Smooth muscle cell (in vitro differentiated cells): ENCODE data around the gene CCDC186. TPM values are rescaled to one million over a fixed set of nuclear protein-coding genes. Genes with fewer than 3 reads are reported as not detected.

Experiments used
- DNase-seq: peaks from one replicate; lab custom pipeline; 2025; ENCODE audit not compliant: unreplicated experiment; lab: John Stamatoyannopoulos, UW
- H2AFZ ChIP-seq: fragments of 200-600 bp; sonication (generic); 2 replicates; pipeline ENCODE4 v1.6.0; 2016; ENCODE audit warnings: antibody characterized with exemption, low read depth, mild to moderate bottlenecking
- H3F3A ChIP-seq: fragments of 200-600 bp; sonication (generic); 2 replicates; pipeline ENCODE4 v1.6.0; 2017; ENCODE audit warnings: antibody characterized with exemption, low read depth
- H3K27ac ChIP-seq: fragments of 200-600 bp; sonication (generic); 2 replicates; pipeline ENCODE4 v1.5.1; 2016; ENCODE audit warnings: low read depth, mild to moderate bottlenecking
- H3K27me3 ChIP-seq: fragments of 200-600 bp; sonication (generic); 2 replicates; pipeline ENCODE4 v1.6.1; 2016; ENCODE audit warnings: low read depth, mild to moderate bottlenecking
- H3K36me3 ChIP-seq: fragments of 200-600 bp; sonication (generic); 2 replicates; pipeline ENCODE4 v1.5.1; 2016; ENCODE audit warnings: low read depth
- H3K4me1 ChIP-seq: fragments of 200-600 bp; sonication (generic); 2 replicates; pipeline ENCODE4 v1.5.1; 2016; ENCODE audit warnings: low read depth
- H3K4me2 ChIP-seq: fragments of 200-600 bp; sonication (generic); 2 replicates; pipeline ENCODE4 v1.6.0; 2016; ENCODE audit warnings: mild to moderate bottlenecking
- H3K4me3 ChIP-seq: fragments of 200-600 bp; sonication (generic); 2 replicates; pipeline ENCODE4 v1.5.1; 2016; ENCODE audit warnings: mild to moderate bottlenecking
- H3K79me2 ChIP-seq: fragments of 200-600 bp; sonication (generic); 2 replicates; pipeline ENCODE4 v1.6.0; 2016; ENCODE audit warnings: low read depth, mild to moderate bottlenecking
- H3K9ac ChIP-seq: fragments of 200-600 bp; sonication (generic); 2 replicates; pipeline ENCODE4 v1.6.0; 2016; ENCODE audit warnings: low read depth
- H3K9me3 ChIP-seq: fragments of 200-600 bp; sonication (generic); replicated peaks from 2 replicates; pipeline ENCODE4 v1.5.1; 2016; ENCODE audit warnings: low read depth
- H4K20me1 ChIP-seq: fragments of 200-600 bp; sonication (generic); 2 replicates; pipeline ENCODE4 v1.6.0; 2016; ENCODE audit warnings: low read depth
- CTCF ChIP-seq: fragments of 200-600 bp; sonication (generic); IDR thresholded peaks from 2 replicates; pipeline ENCODE4 v1.5.1; 2017; ENCODE audit warnings: borderline replicate concordance, mild to moderate bottlenecking, antibody characterized with exemption; ENCODE audit not compliant: insufficient read depth, poor library complexity, severe bottlenecking
- WGBS: methylation state at CpG from one replicate; pipeline ENCODE4 v1.1.7; 2016; ENCODE audit warnings: low lambda C conversion rate; 5-methylcytosine and 5-hydroxymethylcytosine counted together
- polyA plus RNA-seq: library from polyadenylated mRNA; unstranded; fragments of >200 nt; fragmentation: Nextera tagmentation; extraction: Ambion mirVana; gene quantifications from 2 replicates; pipeline ENCODE4 v1.2.1, GENCODE V29; 2016
- total RNA-seq: library from RNA; depleted of rRNA; stranded (reverse); fragments of >200 nt; gene quantifications from 2 replicates; pipeline ENCODE4 v1.2.3, GENCODE V29; 2014

The CCDC186 gene
- total and polyA plus RNA-seq, 2 experiments from 2014 or later: 14.6 to 27.9 TPM

- DNase-seq: no peak
- Histone ChIP-seq H3K9me3 (no peaks in the 10 kb centered on the region), H3K27me3 (peaks cover 42% of the 10 kb centered on the region), H3K4me3 (no peak overlapping the region), H3F3A (no peaks in the 10 kb centered on the region), H3K4me2 (no peak overlapping the region), H3K4me1 (no peaks in the 10 kb centered on the region), H2AFZ (no peak overlapping the region), H3K9ac (no peak overlapping the region), H3K27ac (no peak overlapping the region), H3K36me3 (no peaks in the 10 kb centered on the region), H3K79me2 (no peaks in the 10 kb centered on the region), H4K20me1 (no peaks in the 10 kb centered on the region)
- 79% methylated on average over 5 of the region's 5 CpGs for WGBS
- peak; percentile 20 for TF ChIP-seq CTCF
Observed at GRCh38 chr10:114110174-114110972, 63.6 kb downstream of the CCDC186 start.

- peak; percentile 59 for TF ChIP-seq CTCF
- no peak overlapping the region for H2AFZ ChIP-seq
- no peaks in the 10 kb centered on the region for H4K20me1 ChIP-seq
- no peak overlapping the region for H3K9ac ChIP-seq
- H3K9me3 ChIP-seq: no peaks in the 10 kb centered on the region
- H3K4me1 ChIP-seq: no peaks in the 10 kb centered on the region
- no peak overlapping the region for H3K27ac ChIP-seq
- WGBS: 34% methylated on average over 6 of the region's 6 CpGs
- H3K36me3 ChIP-seq: no peaks in the 10 kb centered on the region
- no peaks in the 10 kb centered on the region for H3K79me2 ChIP-seq
- no peak for DNase-seq
- H3K4me3 ChIP-seq: no peak overlapping the region
- H3F3A ChIP-seq: peaks cover 3% of the 10 kb centered on the region
- H3K4me2 ChIP-seq: no peak overlapping the region
- peaks cover 16% of the 10 kb centered on the region for H3K27me3 ChIP-seq
Observed at GRCh38 chr10:114103284-114103683, 70.7 kb downstream of the CCDC186 start.

- Histone ChIP-seq H3K4me2 (no peak overlapping the region), H3K4me1 (no peaks in the 10 kb centered on the region), H4K20me1 (no peaks in the 10 kb centered on the region), H3K79me2 (no peaks in the 10 kb centered on the region), H3K9me3 (no peaks in the 10 kb centered on the region), H3F3A (peaks cover 3% of the 10 kb centered on the region), H3K27ac (no peak overlapping the region), H3K27me3 (peaks cover 20% of the 10 kb centered on the region), H3K9ac (no peak overlapping the region), H3K36me3 (no peaks in the 10 kb centered on the region), H2AFZ (no peak overlapping the region), H3K4me3 (no peak overlapping the region)
- 38% methylated on average over 2 of the region's 2 CpGs for WGBS
- no peak for TF ChIP-seq CTCF
- no peak for DNase-seq
Observed at GRCh38 chr10:114102256-114102655, 71.7 kb downstream of the CCDC186 start.
